GM12878 (cell line): Measurements from ENCODE around the gene ANKRD53. TPM values are rescaled to one million over a fixed set of nuclear protein-coding genes. Genes with fewer than 3 reads are reported as not detected.

Experiments used
- ATAC-seq: fragments of 200-7000 bp; cut with Tn5 transposase; 3 replicates; pipeline ENCODE4 v1.9.1; 2020; ENCODE audit warnings: mild to moderate bottlenecking, moderate library complexity
- BruUV-seq: library from RNA; stranded (reverse); fragments of 400-500 nt; replicated peaks from 2 replicates; lab custom pipeline; 2021; lab: Mats Ljungman, UMichigan
- CTCF ChIA-PET: fragments of 300-600 bp; sonication (Branson Sonifier 250); formaldehyde crosslinking; extraction: SDS; loops from one replicate; lab custom pipeline; 2021; ENCODE audit warnings: inconsistent platforms; lab: Yijun Ruan, JAX
- POLR2A ChIA-PET: fragments of 350-600 bp; formaldehyde crosslinking; extraction: SDS; loops from one replicate; lab custom pipeline; 2021; ENCODE audit warnings: inconsistent platforms; lab: Charles Lee
- RAD21 ChIA-PET: fragments of 300-600 bp; sonication (Branson Sonifier 250); formaldehyde crosslinking; loops from one replicate; lab custom pipeline; 2023; ENCODE audit warnings: antibody characterized with exemption; ENCODE audit not compliant: unreplicated experiment; lab: Charles Lee
- SMC1A ChIA-PET: fragments of 300-600 bp; sonication (Branson Sonifier 250); formaldehyde crosslinking; loops from one replicate; lab custom pipeline; 2023; ENCODE audit not compliant: unreplicated experiment, uncharacterized antibody; lab: Charles Lee
- DNase-seq: peaks from one replicate; pipeline ENCODE4 v3.0.0-alpha.2; 2011; ENCODE audit warnings: low read depth, low spot score
- FAIRE-seq: peaks from 3 replicates; lab custom pipeline; 2011; peaks lifted over from hg19 to GRCh38; lab: Jason Lieb, UNC
- H2AFZ ChIP-seq: 2 replicates; pipeline ENCODE4 v1.6.0; 2011; ENCODE audit warnings: low read depth, low read length, control low read depth; ENCODE audit not compliant: control insufficient read depth
- H3K27ac ChIP-seq: 2 replicates; pipeline ENCODE4 v1.5.1; 2011; ENCODE audit warnings: control low read depth; ENCODE audit not compliant: control insufficient read depth, insufficient read depth
- H3K27me3 ChIP-seq, 2 experiments: replicated peaks in 1 of 2; 2 replicates each; pipeline versions ENCODE4 v1.6.0 to v1.6.1; 2011; ENCODE audit warnings: low read length in 1 of 2; ENCODE audit not compliant: control insufficient read depth in 2 of 2, insufficient read depth in 2 of 2
- H3K36me3 ChIP-seq, 2 experiments: 2 replicates each; pipeline ENCODE4 v1.5.1; 2011; ENCODE audit warnings: low read length in 1 of 2; ENCODE audit not compliant: control insufficient read depth in 2 of 2, insufficient read depth in 2 of 2
- H3K4me1 ChIP-seq: 2 replicates; pipeline ENCODE4 v1.6.1; 2011; ENCODE audit warnings: mild to moderate bottlenecking, low read length, moderate library complexity, mixed read lengths; ENCODE audit not compliant: control insufficient read depth, insufficient read depth
- H3K4me2 ChIP-seq: 2 replicates; pipeline ENCODE4 v1.6.0; 2011; ENCODE audit warnings: control low read depth; ENCODE audit not compliant: control insufficient read depth, insufficient read depth
- H3K4me3 ChIP-seq: fragments of 200-600 bp; sonication (generic); 2 replicates; pipeline ENCODE4 v1.5.1; 2016
- H3K79me2 ChIP-seq: 2 replicates; pipeline ENCODE4 v1.6.0; 2011; ENCODE audit warnings: low read length; ENCODE audit not compliant: control insufficient read depth, insufficient read depth
- H3K9ac ChIP-seq: 2 replicates; pipeline ENCODE4 v1.8.0; 2011; ENCODE audit warnings: low read length, control low read depth, mixed read lengths; ENCODE audit not compliant: control insufficient read depth, insufficient read depth
- H3K9me3 ChIP-seq: replicated peaks from 3 replicates; pipeline ENCODE4 v1.5.1; 2011; ENCODE audit warnings: mild to moderate bottlenecking, low read length; ENCODE audit not compliant: control insufficient read depth, insufficient read depth
- H4K20me1 ChIP-seq: 2 replicates; pipeline ENCODE4 v1.6.0; 2011; ENCODE audit not compliant: control insufficient read depth, insufficient read depth
- CREB1 ChIP-seq: IDR thresholded peaks from 2 replicates; pipeline ENCODE4 v1.6.1; 2012; ENCODE audit warnings: low read depth, mild to moderate bottlenecking, inconsistent platforms
- CREM ChIP-seq: IDR thresholded peaks from 2 replicates; pipeline ENCODE4 v1.6.1; 2014; ENCODE audit warnings: antibody characterized with exemption, low read depth
- NBN ChIP-seq: fragments of 450-650 bp; IDR thresholded peaks from 2 replicates; pipeline ENCODE4 v1.6.1; 2016
- TCF7 ChIP-seq: IDR thresholded peaks from 2 replicates; pipeline ENCODE4 v1.6.1; 2014; ENCODE audit warnings: antibody characterized with exemption, borderline replicate concordance
- WGBS: methylation state at CpG from one replicate; pipeline ENCODE4 v1.1.6; 2016; ENCODE audit warnings: low lambda C conversion rate; ENCODE audit not compliant: insufficient replicate concordance, insufficient coverage; ENCODE audit errors: missing lambda C conversion rate; 5-methylcytosine and 5-hydroxymethylcytosine counted together
- in situ Hi-C: fragments of 300-500 bp; cut with MboI; formaldehyde crosslinking; loops from 9 replicates; pipeline ENCODE4 v1.14.3; 2018; ENCODE audit warnings: mixed read lengths
- intact Hi-C: fragments of 100-400 bp; cut with micrococcal nuclease; formaldehyde crosslinking; loops from one replicate; pipeline ENCODE4 v1.14.2; 2022; ENCODE audit not compliant: unreplicated experiment
- polyA plus RNA-seq, 11 experiments: library from polyadenylated mRNA; depleted of rRNA in 4 of 11; unstranded in 6 of 11; stranded (reverse) in 5 of 11; fragments of >200 nt; fragmentation: Nextera tagmentation in 4 of 11; fragmentation: Illumina TruSeq in 1 of 11; extraction: Ambion mirVana in 4 of 11; extraction: Trizol in 1 of 11; gene quantifications; 1 replicate in 1 of 11; 2 replicates in 10 of 11; pipeline versions ENCODE4 v1.2.1 to v1.2.3, GENCODE V29; 2011 to 2016; ENCODE audit warnings: inconsistent platforms in 2 of 11, missing spikeins in 2 of 11, low read depth in 1 of 11
- total RNA-seq, 4 experiments: library from RNA; depleted of rRNA in 3 of 4; stranded (reverse); fragments of >200 nt in 3 of 4; fragmentation: Illumina TruSeq in 1 of 4; extraction: Trizol in 1 of 4; gene quantifications; 2 replicates each; pipeline versions ENCODE4 v1.2.1 to v1.2.3, GENCODE V29; 2013 to 2021

Gene ANKRD53
- total and polyA plus RNA-seq, 10 of the 15 experiments (the other 5 are each of a cell fraction or from before 2014, with no cell fraction given), result 0.04 TPM; not detected in 8

- BruUV-seq, result no TSS peak
- no peak overlapping the region for H3K27ac ChIP-seq
- H3K9me3 ChIP-seq, result no peaks in the 10 kb centered on the region
- RAD21 ChIA-PET, result no interaction called here
- TF ChIP-seq TCF7, result no peak
- H3K4me2 ChIP-seq, result no peak overlapping the region
- ATAC-seq, result no peak
- in situ Hi-C loops, result no loop called here
- no peaks in the 10 kb centered on the region for H3K27me3 ChIP-seq
- intact Hi-C loops, result no loop called here
- H3K79me2 ChIP-seq, result no peaks in the 10 kb centered on the region
- POLR2A ChIA-PET, result no interaction called here
- peaks cover 7% of the 10 kb centered on the region for H3K4me1 ChIP-seq
- DNase-seq, result no peak
- H3K4me3 ChIP-seq, result no peak overlapping the region
- no peak overlapping the region for H2AFZ ChIP-seq
- WGBS, result 50% methylated on average over 2 of the region's 2 CpGs
- SMC1A ChIA-PET, result no interaction called here
- CTCF ChIA-PET, result interaction anchor here (0.9 to 7.2 kb wide), 5 partner anchors 9 to 27 kb away, joined by 4 to 72 read pairs (median 5); no protein-coding TSS in a partner anchor
- no peaks in the 10 kb centered on the region for H3K36me3 ChIP-seq
- H4K20me1 ChIP-seq, result no peaks in the 10 kb centered on the region
- H3K9ac ChIP-seq, result no peak overlapping the region
- FAIRE-seq, result no peak
These were observed 3.2 kb upstream of the ANKRD53 start for GRCh38 chr2:70975237-70975636.

- in situ Hi-C loops (no loop called here), intact Hi-C loops (no loop called here)
- no peaks in the 10 kb centered on the region for H3K27me3 ChIP-seq
- ChIA-PET CTCF (interaction anchor here (0.7 to 7.2 kb wide), 8 partner anchors 13 to 674 kb away, joined by 3 to 72 read pairs (median 4); no protein-coding TSS in a partner anchor), RAD21 (no interaction called here), SMC1A (interaction anchor here (0.6 to 1.9 kb wide), 3 partner anchors 13 to 30 kb away, joined by 3 to 9 read pairs (median 3); no protein-coding TSS in a partner anchor), POLR2A (interaction anchor here (0.8 kb wide), 1 partner anchor 94 kb away, joined by 3 read pairs; no protein-coding TSS in a partner anchor)
- no peak for DNase-seq
- H3K27ac ChIP-seq, result no peak overlapping the region
- H3K9ac ChIP-seq, result peak overlapping the region; percentile 20; the same call in 1 of the 2 replicates
- ATAC-seq, result peak; percentile 25; the same call in 2 of the 3 replicates
- FAIRE-seq, result no peak
- H2AFZ ChIP-seq, result peak overlapping the region; percentile 92
- no peaks in the 10 kb centered on the region for H3K9me3 ChIP-seq
- H3K4me3 ChIP-seq, result peak overlapping the region; percentile 74; the same call in 1 of the 2 replicates
- no peaks in the 10 kb centered on the region for H4K20me1 ChIP-seq
- H3K4me2 ChIP-seq, result peak overlapping the region; percentile 91
- TF ChIP-seq NBN, result no peak
- TF ChIP-seq CREB1, result peak; percentile 64
- TF ChIP-seq CREM, result peak; percentile 55
- H3K4me1 ChIP-seq, result peaks cover 7% of the 10 kb centered on the region
- no peaks in the 10 kb centered on the region; a peak in 1 of 4 replicates for H3K36me3 ChIP-seq
- no TSS peak for BruUV-seq
- WGBS, result 5% methylated on average over 14 of the region's 14 CpGs
- no peaks in the 10 kb centered on the region for H3K79me2 ChIP-seq
These were observed 725 bp upstream of the ANKRD53 start for GRCh38 chr2:70977605-70978205.
